IPS DF 19.7 (cell line): ENCODE results near the gene ZFP36L1.

Source experiments
- DNase-seq: peaks from one replicate; pipeline ENCODE4 v3.0.0-alpha.2; 2013; ENCODE audit warnings: low read depth, low spot score

The ZFP36L1 gene

DNA sequence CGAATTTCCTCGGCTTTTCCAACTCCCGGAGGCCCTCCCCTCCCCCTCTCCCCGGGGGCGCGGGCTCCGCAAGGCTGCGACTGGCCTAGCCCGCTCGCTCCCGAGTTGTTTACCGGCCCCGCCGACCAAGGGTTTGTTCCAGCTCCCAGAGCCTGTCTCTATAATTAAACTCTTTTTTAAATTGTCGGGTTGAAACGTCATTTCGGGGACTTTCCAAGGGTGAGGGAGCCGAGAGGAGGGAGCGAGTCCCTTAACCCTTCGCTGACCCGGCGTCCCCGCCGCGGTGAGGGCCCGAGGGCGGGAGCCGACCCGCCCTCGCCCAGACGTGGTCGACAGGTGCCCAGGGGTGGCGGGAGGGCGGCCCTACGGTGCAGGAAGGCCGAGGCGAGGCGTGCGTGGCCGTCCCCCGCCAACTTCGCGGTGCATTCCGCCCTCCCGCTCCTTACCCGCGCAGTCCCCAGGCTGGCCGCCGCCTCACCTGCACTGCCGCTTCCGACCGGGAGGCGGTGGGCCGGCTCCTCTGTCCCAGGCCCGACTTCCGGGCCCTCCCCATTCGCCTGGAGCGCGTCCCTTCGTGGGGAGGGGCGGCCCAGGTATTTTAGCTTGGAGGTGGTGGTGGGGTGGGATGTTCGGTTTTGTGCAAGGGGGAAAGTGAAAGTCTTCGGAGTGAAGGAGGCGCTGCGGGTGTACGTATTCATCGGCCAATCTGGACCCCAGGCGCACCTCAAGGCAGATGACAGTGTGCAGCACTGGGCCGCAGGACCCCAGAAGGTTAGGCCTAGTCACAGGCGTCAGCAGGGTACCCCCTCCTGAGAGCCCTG, 2.9 kb upstream of the ZFP36L1 start:
- no peak for DNase-seq

DNA sequence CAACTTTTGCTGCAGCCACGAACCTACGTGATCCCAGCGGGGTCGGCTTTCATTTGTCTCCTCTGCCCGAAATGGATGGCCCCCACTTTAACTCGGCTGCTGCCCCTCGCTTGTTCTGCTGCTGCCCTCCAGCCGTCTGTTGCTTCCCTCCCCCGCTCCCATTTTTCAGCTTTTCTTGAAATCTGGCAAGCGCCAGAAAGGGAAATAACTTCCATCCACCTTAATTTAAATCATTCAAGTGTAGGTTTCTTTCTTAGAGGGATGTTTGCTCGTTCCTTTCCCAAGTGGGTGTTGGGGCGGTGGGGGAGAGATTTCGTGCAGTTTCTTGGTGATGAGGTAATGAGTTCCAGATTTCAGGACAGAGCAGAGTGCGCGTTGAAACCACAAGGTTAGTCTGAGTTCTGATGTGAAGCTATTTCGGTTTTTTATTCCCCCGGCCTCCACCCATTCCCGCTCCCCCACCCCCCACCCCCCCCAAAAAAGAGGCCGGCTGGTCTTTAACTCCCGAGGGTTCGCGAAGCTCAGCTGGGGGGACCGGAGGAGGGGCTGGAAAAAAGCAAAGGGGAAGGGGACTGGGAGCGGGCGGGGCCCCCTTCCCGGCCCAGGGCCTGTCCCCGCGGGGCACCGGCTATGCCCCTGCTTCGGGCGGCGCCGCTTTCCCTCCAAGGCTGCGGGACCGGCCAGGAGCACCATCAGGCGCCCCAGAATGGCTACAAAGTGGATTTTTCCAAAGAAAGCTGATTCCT, 2.2 kb upstream of the ZFP36L1 start:
- no peak for DNase-seq

DNA sequence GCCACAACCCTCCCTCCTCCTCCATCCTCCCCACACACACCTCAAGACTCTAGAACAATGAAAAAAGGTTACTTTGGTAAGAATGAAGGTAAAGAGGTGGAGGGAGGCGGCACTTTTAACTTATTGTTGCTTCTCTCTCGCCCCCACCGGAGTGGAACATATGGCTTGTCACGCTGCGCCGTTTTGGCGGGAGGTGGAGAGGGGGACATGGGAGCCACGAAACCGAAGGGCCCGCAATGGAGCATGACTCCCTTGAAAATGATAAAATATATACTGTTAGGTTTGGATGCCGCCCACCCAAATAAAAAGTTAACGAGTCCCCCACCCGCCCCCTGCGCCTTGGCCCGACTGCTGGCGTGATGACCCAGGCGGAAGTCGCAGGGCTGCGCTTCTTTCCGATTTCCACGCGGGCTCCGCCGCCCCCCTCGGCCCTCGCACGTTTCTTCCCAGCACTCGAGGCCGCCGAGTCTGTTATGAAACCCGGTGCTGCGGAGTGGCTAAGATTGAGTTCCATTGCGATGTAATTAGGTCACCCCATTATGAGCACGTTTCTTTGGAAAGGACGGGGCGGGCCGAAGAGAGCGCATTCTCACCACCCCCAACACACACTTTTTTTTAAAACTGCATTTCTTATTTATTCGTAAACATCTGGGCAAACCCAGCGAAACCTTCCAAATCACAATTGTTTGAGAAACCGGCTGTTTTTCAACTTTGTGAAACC, 1.4 kb upstream of the ZFP36L1 start:
- no peak for DNase-seq

DNA sequence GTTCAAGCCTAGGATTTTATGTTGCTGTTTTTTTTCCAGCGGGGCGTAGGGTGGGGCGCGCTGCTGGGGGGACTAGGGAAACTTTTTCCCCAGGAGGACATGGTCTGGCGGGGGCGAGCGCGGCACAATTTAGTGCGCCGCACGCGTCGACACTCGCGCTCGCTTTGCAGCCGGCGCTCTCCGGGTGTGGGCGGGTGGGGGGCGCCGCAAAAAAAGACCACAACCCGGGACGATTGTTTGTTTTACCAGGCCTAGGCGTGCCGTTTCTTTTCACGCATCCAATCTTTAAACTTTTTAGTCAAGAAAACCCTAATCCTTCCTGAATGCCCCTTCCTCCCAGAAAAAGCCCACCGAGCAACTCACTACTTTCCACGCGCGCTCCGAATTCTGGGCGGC, 865 bp upstream of the ZFP36L1 start:
- DNase-seq, result no peak

DNA sequence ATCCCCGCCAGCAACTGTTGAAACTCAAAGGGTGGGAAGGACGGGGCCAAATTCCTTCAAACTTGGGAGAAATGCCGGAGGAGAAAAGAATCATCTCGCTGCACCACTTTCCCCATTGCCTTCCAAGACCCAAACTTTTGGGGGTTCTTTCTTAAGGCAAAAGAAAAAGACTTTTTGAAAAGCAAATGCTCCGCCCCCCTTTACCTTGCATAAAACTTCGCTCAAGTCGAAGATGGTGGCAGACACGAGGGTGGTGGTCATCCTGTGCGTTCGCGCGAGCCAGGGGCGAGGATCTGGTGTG, 239 bp downstream of the ZFP36L1 start:
- no peak for DNase-seq

DNA sequence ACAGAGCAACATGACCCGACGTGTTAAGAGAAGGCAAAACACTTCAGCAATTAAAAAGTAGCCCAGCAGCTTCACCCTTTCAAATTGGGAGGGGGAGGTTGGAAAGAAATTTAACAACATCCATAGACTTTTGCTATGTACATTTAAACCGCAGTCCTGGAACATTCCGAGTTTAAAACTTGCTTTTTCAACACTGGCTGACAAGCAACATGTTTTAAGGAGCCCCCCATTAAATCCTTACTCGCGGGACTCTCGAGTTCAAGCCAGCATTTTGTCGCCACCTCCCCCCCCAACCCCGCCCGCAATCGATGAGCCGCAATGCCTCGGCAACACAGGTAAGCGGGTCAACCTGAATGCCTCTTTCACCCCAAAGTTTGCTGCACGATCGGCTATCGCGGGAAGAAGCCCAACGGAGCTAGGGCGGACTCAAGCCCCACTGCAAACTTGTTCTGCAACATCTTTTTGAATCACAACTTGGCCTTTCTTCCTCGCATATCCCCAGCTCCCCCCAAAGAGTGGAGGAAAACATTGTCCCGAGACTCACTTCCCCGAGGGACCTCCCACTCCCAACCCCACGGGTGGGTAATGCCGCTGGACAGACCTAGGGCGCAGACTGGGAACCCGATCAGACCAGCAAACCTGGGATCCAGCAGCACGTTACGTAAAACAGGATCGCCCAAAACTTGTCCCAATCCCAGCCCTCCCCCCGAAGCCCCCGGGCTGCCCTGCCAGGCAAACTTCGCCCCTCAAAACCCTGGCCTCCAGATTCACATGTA, 777 bp downstream of the ZFP36L1 start:
- DNase-seq, result no peak

DNA sequence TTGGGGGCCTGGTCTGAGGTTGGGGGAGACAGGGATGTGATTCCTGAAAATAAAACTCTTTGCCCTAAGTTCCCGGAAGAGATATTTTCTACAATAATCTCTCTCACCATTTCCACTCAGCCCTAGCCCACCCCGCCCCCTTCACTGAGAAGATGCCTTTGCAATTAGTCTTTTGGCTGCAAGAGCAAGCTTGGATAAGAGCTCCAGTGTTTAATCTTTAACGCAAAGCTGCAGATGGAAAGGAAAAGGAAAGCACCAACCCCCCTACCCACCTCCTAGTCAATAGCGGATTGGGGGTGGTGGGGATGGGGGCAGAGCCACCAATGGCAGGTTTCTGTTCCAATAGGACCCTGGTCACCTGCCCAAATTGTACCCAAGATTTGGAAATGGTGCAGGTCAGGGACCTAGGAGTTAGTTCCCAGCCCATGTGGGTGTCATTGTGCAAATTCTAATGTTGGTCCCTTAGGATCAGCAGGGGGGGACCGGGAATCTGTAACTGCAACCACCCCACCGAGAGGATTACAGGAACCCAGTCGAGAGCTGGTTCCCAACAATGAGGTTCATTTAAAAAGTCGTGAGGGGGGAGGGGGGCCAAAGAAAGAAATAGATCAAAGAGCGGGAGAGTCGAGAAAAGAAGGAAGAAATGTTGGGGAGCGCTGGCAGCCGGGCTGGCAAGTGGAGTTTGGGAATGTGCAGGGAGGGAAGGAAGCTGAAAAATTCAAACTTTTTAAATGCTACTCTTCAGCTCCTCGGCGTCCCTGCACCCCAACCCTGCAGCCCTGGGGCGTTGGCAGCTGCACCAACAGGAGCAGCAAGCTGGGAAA, 1.6 kb downstream of the ZFP36L1 start:
- DNase-seq, result no peak

DNA sequence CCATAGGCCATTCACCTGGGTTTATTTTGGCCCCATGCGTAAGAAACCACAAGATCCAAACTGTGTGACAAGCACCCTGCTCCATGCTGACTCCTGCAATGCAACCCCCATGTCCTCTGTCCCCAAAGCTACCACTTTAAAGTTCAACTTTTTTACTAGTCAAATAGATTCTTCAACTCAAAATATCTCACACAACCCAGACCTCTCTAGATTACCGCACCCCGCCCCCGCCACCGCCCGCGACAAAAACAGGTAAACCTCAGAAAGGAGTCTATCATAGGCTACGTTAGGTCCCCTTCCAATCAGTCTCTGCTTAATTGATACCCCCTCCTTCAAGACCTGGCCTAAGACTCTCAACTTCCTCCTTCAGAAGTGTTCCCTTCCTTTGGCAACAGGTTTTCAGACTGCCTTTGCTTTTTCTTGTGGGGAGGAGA, 2.2 kb downstream of the ZFP36L1 start:
- DNase-seq, result no peak

DNA sequence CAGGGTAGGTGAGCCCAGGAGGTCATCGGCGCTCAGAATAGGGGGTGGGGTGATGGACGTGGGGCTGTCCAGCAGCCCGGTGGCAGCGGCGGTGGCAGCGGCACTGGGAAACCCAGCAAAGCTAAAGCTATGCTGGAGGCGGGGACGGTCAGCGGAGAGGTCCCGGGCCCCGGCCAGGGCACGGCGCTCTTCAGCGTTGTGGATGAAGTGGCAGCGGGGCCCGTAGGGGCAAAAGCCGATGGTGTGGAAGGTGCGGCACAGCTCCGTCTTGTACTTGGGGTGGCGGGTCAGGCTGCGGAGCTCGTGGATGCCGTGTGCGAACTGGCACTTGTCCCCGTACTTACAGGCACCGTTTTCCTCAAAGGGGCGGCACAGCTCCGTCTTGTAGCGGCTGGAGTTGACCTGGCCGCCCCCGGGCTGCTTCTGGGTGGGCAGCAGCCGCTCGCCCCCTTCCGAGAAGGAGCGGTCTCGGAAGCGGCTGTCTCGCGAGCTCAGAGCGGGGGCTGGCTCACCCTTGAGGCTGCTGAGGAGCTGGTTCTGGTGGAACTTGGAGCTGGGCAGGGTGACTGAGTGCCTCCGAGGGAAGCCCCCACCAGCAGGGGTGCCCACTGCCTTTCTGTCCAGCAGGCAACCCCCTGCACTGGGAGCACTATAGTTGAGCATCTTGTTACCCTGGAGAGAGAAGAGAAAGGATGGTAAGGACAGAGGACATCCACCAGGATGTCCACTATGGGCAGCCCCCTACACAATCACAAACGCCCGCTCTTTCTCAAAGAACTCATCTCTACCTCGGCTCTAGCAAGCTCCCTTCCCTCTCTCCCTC, 2.8 kb downstream of the ZFP36L1 start:
- no peak for DNase-seq

DNA sequence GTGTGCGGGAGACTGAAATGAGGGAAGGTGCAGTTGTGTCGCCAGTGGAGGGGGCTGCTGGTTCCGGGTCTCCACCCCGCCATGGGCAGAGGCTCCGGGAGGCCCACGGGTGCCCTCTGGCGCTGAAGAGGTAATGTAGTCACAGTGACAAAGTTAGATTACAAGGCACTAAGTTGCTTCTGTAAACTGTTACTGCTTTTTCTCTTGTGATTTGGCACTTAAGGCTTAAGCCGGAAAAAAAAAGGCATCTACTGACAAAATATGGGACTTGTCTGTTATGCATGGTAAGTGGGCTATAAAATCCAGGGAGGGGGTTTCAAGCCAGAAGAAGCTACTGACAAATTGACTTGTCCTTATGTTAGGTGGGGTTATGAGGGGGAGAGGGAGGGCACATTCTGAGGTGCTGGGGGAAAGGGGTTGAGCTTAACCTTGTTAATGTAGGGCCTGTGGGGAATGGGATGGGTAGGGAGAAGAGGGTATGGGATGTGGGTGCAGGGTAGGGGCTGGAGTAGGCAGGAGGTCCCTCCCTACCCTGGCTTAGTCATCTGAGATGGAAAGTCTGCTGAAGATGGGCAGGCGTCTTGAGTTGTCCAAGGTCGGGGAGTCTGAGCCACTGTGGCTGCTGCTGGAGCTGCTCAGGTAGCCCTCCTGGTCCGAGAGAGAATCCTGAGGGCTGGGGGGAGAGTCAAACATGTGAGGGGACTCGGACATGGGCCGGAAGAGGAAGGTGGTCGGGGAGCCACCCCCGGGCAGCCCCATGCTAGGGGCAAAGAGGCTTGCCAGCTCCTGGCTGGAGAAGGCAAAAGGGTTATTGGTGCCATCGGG, 3.7 kb downstream of the ZFP36L1 start:
- DNase-seq, result no peak

DNA sequence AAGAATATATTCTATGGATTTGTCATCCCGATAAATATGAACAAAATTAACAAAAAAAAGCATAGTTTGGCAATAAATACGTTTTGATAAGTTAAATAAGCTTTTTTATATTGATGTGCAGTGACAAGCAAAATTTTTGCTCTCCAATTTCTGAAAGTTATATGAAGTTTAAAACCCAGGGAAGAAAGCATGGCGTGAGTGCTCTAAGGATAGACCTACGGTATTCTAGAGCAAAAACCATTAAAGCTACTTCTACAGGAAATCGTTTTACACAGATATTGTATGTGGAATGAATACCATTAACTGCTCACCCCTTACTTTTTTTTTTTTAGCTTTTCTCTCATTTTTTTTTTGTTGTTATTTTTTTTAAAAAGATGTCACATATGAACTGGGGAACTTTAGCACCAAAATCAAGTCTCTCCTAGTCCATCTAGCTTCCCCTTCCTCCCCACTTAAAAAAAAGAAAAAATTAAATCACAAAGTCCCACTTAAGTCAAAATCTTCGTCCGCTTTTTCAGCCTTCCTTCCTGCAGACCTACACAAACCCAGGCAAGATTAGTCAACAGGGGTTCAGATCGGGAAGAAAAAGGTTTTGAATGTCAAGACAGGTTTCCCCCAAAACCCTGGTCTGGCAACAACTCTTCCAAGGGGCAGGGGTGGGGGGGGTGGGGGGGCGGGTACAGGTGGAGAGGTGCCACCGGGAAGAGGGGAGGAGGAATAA, 4.4 kb downstream of the ZFP36L1 start:
- no peak for DNase-seq

DNA sequence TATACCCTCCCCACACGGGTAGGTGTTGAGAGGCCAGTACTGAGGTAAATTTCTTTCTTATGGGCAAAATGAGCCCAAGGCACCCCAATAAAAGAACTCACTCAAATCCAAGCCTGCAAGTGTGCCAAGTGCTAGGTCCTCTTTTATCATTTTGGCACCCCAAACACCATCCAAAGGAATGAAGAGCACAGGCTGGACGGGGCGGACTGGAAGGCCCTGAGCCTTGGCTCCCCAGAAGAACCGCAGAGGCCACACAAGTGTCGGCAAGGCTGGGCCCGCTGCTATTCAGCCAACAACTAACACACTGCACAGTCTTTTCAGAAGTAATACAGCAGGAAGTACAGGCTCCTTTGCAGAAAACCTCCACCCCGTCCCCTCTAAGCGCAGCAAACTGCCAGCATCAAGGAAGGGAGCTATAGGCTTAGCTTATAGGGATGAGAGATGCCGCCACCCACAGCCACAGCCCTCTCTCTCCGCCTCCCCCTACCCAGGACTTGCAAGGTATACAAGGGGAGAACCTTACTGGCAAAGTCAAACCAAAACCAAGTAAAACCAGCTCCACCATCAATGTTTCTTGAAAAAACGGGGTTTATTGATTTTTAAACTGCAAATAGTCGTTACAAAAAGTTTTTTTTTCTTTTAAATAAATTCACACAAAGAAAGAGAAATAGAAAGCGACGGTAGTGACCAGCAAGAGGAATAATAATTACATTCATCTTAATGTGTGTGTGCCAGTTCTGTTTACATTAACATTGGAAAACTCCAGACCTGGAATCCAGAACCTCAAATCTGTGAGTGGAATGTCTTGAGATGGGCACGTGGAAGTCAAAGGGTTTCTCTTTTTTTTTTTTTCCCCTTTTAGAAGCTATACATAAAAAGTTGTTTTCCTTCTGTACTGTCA, 5.5 kb downstream of the ZFP36L1 start:
- no peak for DNase-seq

DNA sequence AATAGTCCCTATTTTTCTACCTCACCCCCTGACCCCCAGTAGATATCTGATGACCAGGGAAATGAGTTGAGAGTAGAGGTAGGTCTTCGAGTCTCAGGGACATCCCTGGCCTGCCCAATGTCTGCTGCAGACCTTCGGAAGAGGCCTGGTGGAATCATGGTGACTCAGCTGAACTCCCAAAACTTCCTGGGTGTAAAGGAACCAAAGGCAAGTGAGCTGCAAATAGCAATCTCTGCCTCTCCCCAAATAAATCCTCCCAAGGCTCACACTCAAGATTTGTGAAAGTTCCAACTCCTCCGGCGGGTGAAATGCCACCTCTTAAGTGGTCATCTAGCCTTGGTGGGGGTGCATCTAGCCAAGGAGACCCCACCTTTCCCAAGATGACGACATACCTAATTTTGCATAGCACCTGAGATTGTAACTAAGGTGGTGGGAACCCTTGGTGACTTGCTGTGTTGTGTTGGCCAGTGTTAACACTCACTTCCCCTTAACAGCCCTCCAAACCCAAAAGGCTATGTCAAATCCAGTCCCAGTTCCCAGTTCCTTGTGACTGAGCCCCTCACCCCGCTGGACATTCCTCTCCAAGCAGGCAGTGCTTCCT, 6.3 kb downstream of the ZFP36L1 start:
- no peak for DNase-seq

DNA sequence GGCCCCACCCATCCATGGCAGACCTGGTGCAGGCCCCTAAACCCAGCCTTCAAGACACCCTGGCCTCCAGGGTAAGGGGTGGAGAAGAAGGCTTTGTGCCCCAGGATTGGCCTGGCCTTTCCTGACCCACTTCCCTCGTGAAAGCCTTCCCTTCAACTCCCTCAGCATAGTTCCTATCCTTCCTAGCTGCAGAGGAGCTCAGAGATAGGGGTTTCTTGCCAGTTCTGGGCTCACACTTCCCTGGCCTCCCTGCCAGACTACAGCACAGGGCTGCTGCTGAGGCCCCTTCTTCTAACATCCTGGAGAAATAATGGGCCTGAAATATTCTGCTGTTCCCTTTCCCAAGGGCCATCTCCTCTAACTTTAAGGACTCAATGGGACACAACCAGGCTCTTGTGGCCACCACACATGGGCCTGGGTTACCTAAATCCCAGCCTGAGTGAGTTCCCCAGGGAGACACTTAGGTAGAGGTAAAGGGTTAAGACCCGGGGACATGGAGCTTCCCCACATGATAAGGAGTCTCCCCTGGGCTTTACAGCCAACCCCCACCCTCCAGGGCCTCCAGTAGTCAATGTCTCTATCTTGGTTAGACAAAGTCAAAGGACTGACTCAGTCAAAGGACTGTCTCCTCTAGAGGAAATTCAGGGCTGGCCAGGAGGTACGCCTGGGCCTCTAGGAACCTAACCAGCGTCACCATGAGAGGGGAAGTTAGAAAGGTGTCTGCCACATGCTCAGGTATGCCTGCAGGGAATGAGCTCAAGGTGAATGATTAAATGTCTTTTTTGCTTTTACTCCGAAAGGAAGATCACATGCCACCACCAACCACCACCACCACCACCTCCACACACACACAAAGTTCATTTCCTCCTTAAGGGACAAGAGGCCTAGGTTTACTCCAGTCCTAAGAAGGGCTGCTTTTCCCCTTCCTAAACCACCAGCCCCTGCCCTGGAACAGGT, 7.1 kb downstream of the ZFP36L1 start:
- DNase-seq, result no peak

DNA sequence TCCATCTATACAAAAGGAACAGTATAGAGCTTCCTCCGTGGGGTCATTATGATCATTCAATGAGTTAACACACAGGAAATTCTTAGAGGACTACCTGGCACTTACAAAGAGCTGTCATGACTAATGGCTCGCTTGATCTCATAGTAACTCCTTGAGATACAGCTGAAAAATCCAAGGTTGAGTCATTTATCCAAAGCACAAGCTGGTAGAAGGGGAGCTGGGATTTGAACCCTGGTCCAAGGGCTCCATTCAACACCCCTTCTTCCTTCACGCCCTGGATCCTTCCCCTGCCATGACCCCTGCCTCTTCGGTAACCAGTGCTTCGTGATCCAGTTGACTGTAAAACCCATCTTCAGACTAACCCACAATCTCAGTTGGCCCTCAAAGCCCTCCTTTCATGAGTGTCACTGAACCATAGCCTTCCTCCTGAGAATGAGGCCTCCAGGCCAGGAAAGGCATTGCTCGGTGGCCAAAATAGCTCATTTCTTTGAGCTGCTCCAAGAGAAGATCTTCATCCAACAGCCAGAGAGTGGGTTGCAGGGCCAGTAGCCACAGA, 7.8 kb downstream of the ZFP36L1 start:
- DNase-seq, result no peak
